ENCODE data around the gene KCNS1. TPM values are rescaled to one million over a fixed set of nuclear protein-coding genes. Genes with fewer than 3 reads are reported as not detected.
"Not testable (repeated sequence)": the region's sequence is repeated elsewhere in the genome, so short reads cannot be mapped to it uniquely, and the experiment has no call there.

KCNS1 gene
- total RNA-seq, 1 experiment from 2014 or later, result not detected

GRCh38 chr20:45140836-45141235 lies 39.9 kb upstream of the KCNS1 start:
- TF ChIP-seq FOSL1 (IDR thresholded peaks at IDR 0.05; ENCODE audit: low read depth), result no peak
- TF ChIP-seq POLR2A (IDR thresholded peaks at IDR 0.05; ENCODE audit: borderline replicate concordance, extremely low read depth, insufficient read depth, insufficient read length), result no peak
- TF ChIP-seq ELF1 (IDR thresholded peaks at IDR 0.05; ENCODE audit: borderline replicate concordance, low read depth), result no peak
- TF ChIP-seq RAD21 (IDR thresholded peaks at IDR 0.05; ENCODE audit: low read depth), result no peak
- TF ChIP-seq TCF7L2 (IDR thresholded peaks at IDR 0.05; ENCODE audit: borderline replicate concordance, extremely low read depth, insufficient read depth, insufficient read length), result no peak
- no peak for TF ChIP-seq EZH2 (IDR thresholded peaks at IDR 0.05)
- no peak for TF ChIP-seq ZBTB33 (IDR thresholded peaks at IDR 0.05; ENCODE audit: extremely low read depth, insufficient replicate concordance, low read length)
- no peak for TF ChIP-seq SP1 (IDR thresholded peaks at IDR 0.05; ENCODE audit: low read depth)
- no peak for TF ChIP-seq ZFX (IDR thresholded peaks at IDR 0.05)
- no peak for TF ChIP-seq SRF (IDR thresholded peaks at IDR 0.05; ENCODE audit: low read depth)
- no peak for TF ChIP-seq JUND (IDR thresholded peaks at IDR 0.05)
- TF ChIP-seq EGR1 (IDR thresholded peaks at IDR 0.05; ENCODE audit: low read depth), result no peak
- no peak for TF ChIP-seq CEBPB (IDR thresholded peaks at IDR 0.05; ENCODE audit: low read depth)
- Histone ChIP-seq H3K27ac (ENCODE audit: low read depth, low read length) (no peak overlapping the region), H3K79me2 (ENCODE audit: insufficient read depth, low read length) (no peaks in the 10 kb centered on the region), H4K20me1 (ENCODE audit: insufficient read depth) (no peaks in the 10 kb centered on the region), H3K27me3 (ENCODE audit: insufficient read depth, low read length) (peaks cover 16% of the 10 kb centered on the region; the same call in 1 of the 2 replicates), H3K9me3 (ENCODE audit: control insufficient read depth in 1 of 2, insufficient read depth in 1 of 2, low read depth in 1 of 2, low read length in 2 of 2) (no peaks in the 10 kb centered on the region), H3K4me1 (ENCODE audit: control insufficient read depth in 1 of 2, insufficient read depth in 2 of 2, low read length in 2 of 2) (peaks cover 0 to 7% of the 10 kb centered on the region in 2 experiments; a peak in 2 of 4 replicates), H3K4me3 (replicated peaks in 1 of 2; ENCODE audit: low read depth in 1 of 2, low read length in 2 of 2) (no peak overlapping the region), H3K9me2 (ENCODE audit: insufficient read depth) (no peaks in the 10 kb centered on the region), H2AFZ (ENCODE audit: low read depth, low read length, poor library complexity, severe bottlenecking) (no peak overlapping the region), H3K36me3 (ENCODE audit: control insufficient read depth in 1 of 2, insufficient read depth in 2 of 2, low read length in 2 of 2) (no peaks in the 10 kb centered on the region), H3K4me2 (ENCODE audit: low read length) (no peak overlapping the region), H3K9ac (ENCODE audit: low read length) (no peak overlapping the region)
- ChIA-PET POLR2A (no interaction called here), RAD21 (ENCODE audit: low non-redundant PET in 1 of 2, low total read pairs in 2 of 2, uncharacterized antibody in 2 of 2, unreplicated experiment in 2 of 2) (no interaction called here), CTCF (interaction anchor here (1.6 kb wide), 1 partner anchor 89 kb away, joined by 3 read pairs; no protein-coding TSS in a partner anchor)
- DNase-seq (ENCODE audit: low read depth, low spot score), result no peak
- BruUV-seq (replicated peaks), result no TSS peak
- ATAC-seq, result no peak
- intact Hi-C loops (cut with micrococcal nuclease), result no loop called here

- not testable (repeated sequence) for H3K4me3 ChIP-seq (replicated peaks in 1 of 2; ENCODE audit: low read depth in 1 of 2, low read length in 2 of 2); H3K27me3 ChIP-seq (ENCODE audit: insufficient read depth, low read length); H3K27ac ChIP-seq (ENCODE audit: low read depth, low read length); H3K36me3 ChIP-seq (ENCODE audit: control insufficient read depth in 1 of 2, insufficient read depth in 2 of 2, low read length in 2 of 2); H3K79me2 ChIP-seq (ENCODE audit: insufficient read depth, low read length); H3K9ac ChIP-seq (ENCODE audit: low read length); H3K4me1 ChIP-seq (ENCODE audit: control insufficient read depth in 1 of 2, insufficient read depth in 2 of 2, low read length in 2 of 2); BruUV-seq (replicated peaks); H4K20me1 ChIP-seq (ENCODE audit: insufficient read depth); H2AFZ ChIP-seq (ENCODE audit: low read depth, low read length, poor library complexity, severe bottlenecking); DNase-seq (ENCODE audit: low read depth, low spot score); H3K4me2 ChIP-seq (ENCODE audit: low read length); H3K9me3 ChIP-seq (ENCODE audit: control insufficient read depth in 1 of 2, insufficient read depth in 1 of 2, low read depth in 1 of 2, low read length in 2 of 2); ATAC-seq; H3K9me2 ChIP-seq (ENCODE audit: insufficient read depth)
- RAD21 ChIA-PET (ENCODE audit: low non-redundant PET in 1 of 2, low total read pairs in 2 of 2, uncharacterized antibody in 2 of 2, unreplicated experiment in 2 of 2), result interaction anchor here in 1 of 2 experiments (1.6 kb wide), 1 partner anchor 151 kb away, joined by 9 read pairs; no protein-coding TSS in a partner anchor
- CTCF ChIA-PET, result interaction anchor here (0.6 to 2.4 kb wide), 11 partner anchors 19 to 172 kb away, joined by 3 to 30 read pairs (median 4); no protein-coding TSS in a partner anchor
- POLR2A ChIA-PET, result interaction anchor here (1.6 kb wide), 1 partner anchor 87 kb away, joined by 3 read pairs; no protein-coding TSS in a partner anchor
- intact Hi-C loops (cut with micrococcal nuclease), result loop anchor here (2.0 to 5.0 kb wide), 2 partner anchors 87 to 151 kb away; no protein-coding TSS in a partner anchor
Measured at GRCh38 chr20:45139733-45140375, 38.9 kb upstream of the KCNS1 start.

Measured in HCT116 (cell line).